ENCODE results near the gene MYORG. TPM values are rescaled to one million over a fixed set of nuclear protein-coding genes. Genes with fewer than 3 reads are reported as not detected.
"Not testable (repeated sequence)": the region's sequence is repeated elsewhere in the genome, so short reads cannot be mapped to it uniquely, and the experiment has no call there.

Gene MYORG
- total RNA-seq, 1 donor from 2014 or later = 4.4 TPM

DNA sequence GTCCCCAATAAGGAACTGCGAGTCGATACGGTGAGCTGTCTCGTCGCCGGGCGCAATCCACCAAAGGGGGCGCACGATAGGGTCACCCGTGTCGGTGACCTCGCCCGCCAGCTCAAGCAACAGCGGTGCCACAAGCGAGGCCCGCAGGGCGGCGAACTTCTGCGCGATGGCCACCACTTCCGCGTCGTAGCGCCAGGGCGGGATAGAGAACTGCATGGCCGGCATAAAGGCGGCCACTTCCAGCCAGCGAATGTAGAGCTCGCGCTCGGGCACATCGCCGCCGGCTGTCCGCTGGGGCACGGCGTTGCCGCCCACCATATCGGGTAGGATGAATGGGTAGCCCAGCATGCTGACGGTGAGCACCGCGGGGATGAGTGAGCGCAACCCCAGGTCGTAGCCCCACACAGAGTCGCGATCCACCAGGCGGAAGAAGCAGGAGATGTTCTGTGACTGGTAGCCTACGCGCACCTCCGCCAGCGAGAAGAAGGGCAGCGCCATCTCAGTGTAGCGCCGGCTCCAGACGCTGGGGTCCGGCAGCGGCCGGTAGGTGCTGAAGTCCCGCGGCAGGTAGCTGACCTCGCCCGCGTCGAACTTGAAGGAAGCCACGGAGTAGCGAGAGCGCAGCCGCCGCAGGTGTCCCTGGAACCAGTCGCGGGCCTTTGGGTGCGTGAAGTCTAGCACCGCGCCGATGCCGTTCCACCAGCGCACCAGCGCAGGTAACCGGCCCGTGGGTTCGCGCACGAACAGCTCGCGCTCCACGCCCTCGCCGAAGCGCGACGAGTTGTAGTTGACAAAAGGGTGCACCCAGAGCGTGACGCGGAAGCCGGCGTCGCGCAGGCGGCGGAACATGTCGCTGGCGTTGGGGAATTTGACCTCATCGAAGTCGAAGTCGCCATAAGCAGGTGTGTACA is 5.5 kb downstream of the MYORG start:
- peaks cover 10% of the 10 kb centered on the region for H3K4me1 ChIP-seq
- H3K27me3 ChIP-seq = no peaks in the 10 kb centered on the region
- peak overlapping the region in 1 of 2 donors; percentile 18 for H3K4me3 ChIP-seq
- no peaks in the 10 kb centered on the region for H3K9me3 ChIP-seq
- intact Hi-C loops (cut with DNase I) = no loop called here
- H3K36me3 ChIP-seq = no peaks in the 10 kb centered on the region
- H3K27ac ChIP-seq = no peak overlapping the region
- TF ChIP-seq POLR2A (IDR thresholded peaks at IDR 0.05) (no peak), POLR2AphosphoS5 (IDR thresholded peaks at IDR 0.05; ENCODE audit: insufficient read depth in 1 of 2, low read depth in 1 of 2) (no peak)
- DNase-seq (ENCODE audit: extremely low spot score in 2 of 2) = no peak

DNA sequence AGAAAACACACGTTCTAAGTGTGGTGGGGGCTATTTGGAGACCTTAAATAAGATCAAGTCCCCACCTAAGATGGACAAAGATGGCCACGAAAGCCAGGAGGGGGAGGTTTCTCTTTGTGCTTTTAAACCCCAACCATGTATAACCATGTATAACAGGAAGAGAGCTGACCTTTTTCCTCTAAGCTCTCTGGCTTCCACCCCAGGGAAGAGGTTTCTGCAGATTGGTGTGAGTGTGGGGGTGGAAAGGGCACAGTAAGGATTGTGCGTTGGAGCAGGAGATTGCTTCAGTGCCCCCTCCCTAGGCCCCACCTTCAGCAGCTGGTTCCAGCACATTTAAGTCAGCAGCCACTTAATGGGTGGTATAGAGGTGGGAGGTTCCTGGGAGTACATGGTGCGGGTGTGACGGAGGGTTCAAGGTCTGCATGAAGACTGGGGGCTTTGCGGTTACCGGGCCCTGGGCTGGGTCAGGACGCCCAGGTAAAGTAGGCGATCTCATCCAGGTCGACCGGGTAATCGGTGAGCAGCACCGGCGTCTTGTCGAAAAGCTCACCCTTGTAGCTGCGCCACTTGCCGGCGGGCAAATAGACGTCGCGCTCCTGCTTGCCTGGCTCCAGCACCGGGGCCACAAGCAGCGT is 6.2 kb downstream of the MYORG start:
- no peak for DNase-seq (ENCODE audit: extremely low spot score in 2 of 2)
- H3K9me3 ChIP-seq = no peaks in the 10 kb centered on the region
- TF ChIP-seq POLR2AphosphoS5 (IDR thresholded peaks at IDR 0.05; ENCODE audit: insufficient read depth in 1 of 2, low read depth in 1 of 2) (no peak), CTCF (IDR thresholded peaks at IDR 0.05) (no peak), POLR2A (IDR thresholded peaks at IDR 0.05) (no peak)
- H3K27me3 ChIP-seq = no peaks in the 10 kb centered on the region
- H3K4me1 ChIP-seq = peaks cover 3% of the 10 kb centered on the region
- H3K27ac ChIP-seq = no peak overlapping the region
- intact Hi-C loops (cut with DNase I) = no loop called here
- H3K4me3 ChIP-seq = no peak overlapping the region
- H3K36me3 ChIP-seq = no peaks in the 10 kb centered on the region

DNA sequence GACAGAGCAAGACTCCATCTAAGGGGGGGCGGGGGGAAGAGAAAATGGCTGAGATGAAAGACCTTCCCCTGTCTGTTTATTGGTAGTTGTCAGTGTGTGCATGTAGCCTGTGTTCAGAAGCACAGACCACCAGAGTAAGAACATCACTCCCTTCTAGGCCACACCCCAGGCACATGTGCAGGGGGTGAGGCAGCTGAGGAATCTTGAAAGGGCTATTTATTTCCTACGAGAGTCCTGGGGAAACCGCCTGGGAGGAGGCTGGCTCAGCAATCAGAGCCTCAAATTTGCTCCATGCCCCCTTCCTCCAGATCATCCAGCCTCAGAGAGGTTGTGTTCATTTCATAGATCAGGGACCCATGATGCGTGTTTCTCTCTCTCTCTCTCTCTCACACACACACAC is 7.1 kb downstream of the MYORG start:
- Histone ChIP-seq H3K4me3 (no peak overlapping the region), H3K36me3 (no peaks in the 10 kb centered on the region), H3K27ac (no peak overlapping the region), H3K4me1 (no peaks in the 10 kb centered on the region), H3K27me3 (no peaks in the 10 kb centered on the region), H3K9me3 (no peaks in the 10 kb centered on the region)
- no peak for TF ChIP-seq CTCF (IDR thresholded peaks at IDR 0.05)
- TF ChIP-seq POLR2AphosphoS5 (IDR thresholded peaks at IDR 0.05; ENCODE audit: insufficient read depth in 1 of 2, low read depth in 1 of 2) = no peak
- no peak for TF ChIP-seq POLR2A (IDR thresholded peaks at IDR 0.05)
- intact Hi-C loops (cut with DNase I) = no loop called here
- no peak for DNase-seq (ENCODE audit: extremely low spot score in 2 of 2)

- H3K4me1 ChIP-seq; H3K36me3 ChIP-seq; H3K9me3 ChIP-seq; H3K4me3 ChIP-seq; H3K27me3 ChIP-seq; DNase-seq (ENCODE audit: extremely low spot score in 2 of 2); intact Hi-C loops (cut with DNase I); H3K27ac ChIP-seq: not testable (repeated sequence)
Observed at GRCh38 chr9:34368796-34369195, 7.9 kb downstream of the MYORG start.

DNA sequence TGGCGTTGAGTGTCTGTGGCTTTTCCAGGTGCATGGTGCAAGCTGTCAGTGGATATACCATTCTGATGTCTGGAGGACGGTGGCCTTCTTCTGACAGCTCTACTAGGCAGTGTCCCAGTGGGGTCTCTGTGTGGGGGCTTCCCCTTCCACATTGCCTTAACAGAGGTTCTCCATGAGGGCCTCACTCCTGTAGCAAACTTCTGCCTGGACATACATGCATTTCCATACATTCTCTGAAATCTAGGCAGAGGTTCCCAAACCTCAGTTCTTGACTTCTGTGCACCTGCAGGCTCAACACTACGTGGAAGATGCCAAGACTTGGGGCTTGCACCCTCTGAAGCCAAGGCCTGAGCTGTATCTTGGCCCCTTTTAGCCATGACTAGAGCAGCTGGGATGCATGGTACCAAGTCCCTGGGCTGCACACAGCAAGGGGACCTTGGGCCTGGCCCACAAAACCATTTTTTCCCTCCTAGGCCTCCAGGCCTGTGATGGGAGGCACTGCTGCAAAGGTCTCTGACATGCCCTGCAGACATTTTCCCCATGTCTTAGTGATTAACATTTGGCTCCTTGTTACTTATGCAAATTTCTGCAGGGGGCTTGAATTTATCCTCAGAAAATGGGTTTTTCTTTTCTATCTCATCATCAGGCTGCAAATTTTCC is 8.8 kb downstream of the MYORG start:
- H3K36me3 ChIP-seq; H3K27me3 ChIP-seq; H3K4me3 ChIP-seq; H3K9me3 ChIP-seq; H3K27ac ChIP-seq; intact Hi-C loops (cut with DNase I); H3K4me1 ChIP-seq; DNase-seq (ENCODE audit: extremely low spot score in 2 of 2): not testable (repeated sequence)

- H3K9me3 ChIP-seq = no peaks in the 10 kb centered on the region
- TF ChIP-seq POLR2A (IDR thresholded peaks at IDR 0.05) (no peak), POLR2AphosphoS5 (IDR thresholded peaks at IDR 0.05; ENCODE audit: insufficient read depth in 1 of 2, low read depth in 1 of 2) (no peak), CTCF (IDR thresholded peaks at IDR 0.05) (no peak)
- DNase-seq (ENCODE audit: extremely low spot score in 2 of 2) = no peak
- intact Hi-C loops (cut with DNase I) = no loop called here
- no peaks in the 10 kb centered on the region for H3K4me1 ChIP-seq
- H3K27me3 ChIP-seq = no peaks in the 10 kb centered on the region
- H3K27ac ChIP-seq = no peak overlapping the region
- no peak overlapping the region for H3K4me3 ChIP-seq
- no peaks in the 10 kb centered on the region for H3K36me3 ChIP-seq
Observed at GRCh38 chr9:34366365-34366764, 10.3 kb downstream of the MYORG start.

Data from vagina (tissue), 2 donors.